Liver (tissue), 3 donors: ENCODE measurements around the gene PIK3CA.

Experiments used
- CTCF ChIP-seq: fragments of 150-350 bp; IDR thresholded peaks from 2 replicates; pipeline ENCODE4 v1.5.1; 2017; ENCODE audit warnings: improper control_type of control experiment, low read depth, low read length; ENCODE audit not compliant: missing input control
- GABPA ChIP-seq, 2 donors: IDR thresholded peaks in 1 of 2; conservative IDR thresholded peaks in 1 of 2; 2 replicates each; pipeline ENCODE4 v1.6.1; 2016; ENCODE audit warnings: antibody characterized with exemption in 2 of 2, mild to moderate bottlenecking in 1 of 2, moderate library complexity in 1 of 2
- MAX ChIP-seq: IDR thresholded peaks from 2 replicates; pipeline ENCODE4 v1.6.1; 2016; ENCODE audit warnings: antibody characterized with exemption
- REST ChIP-seq: IDR thresholded peaks from 2 replicates; pipeline ENCODE4 v1.6.1; 2016; ENCODE audit warnings: antibody characterized with exemption, mild to moderate bottlenecking
- RXRA ChIP-seq, 2 donors: IDR thresholded peaks; 2 replicates each; pipeline ENCODE4 v1.6.1; 2017 to 2018; ENCODE audit warnings: antibody characterized with exemption in 2 of 2, mild to moderate bottlenecking in 1 of 2
- TAF1 ChIP-seq: conservative IDR thresholded peaks from 2 replicates; pipeline ENCODE4 v1.6.1; 2016; ENCODE audit warnings: antibody characterized with exemption, mild to moderate bottlenecking
- YY1 ChIP-seq: IDR thresholded peaks from 2 replicates; pipeline ENCODE4 v1.6.1; 2016; ENCODE audit warnings: antibody characterized with exemption, mild to moderate bottlenecking
- donor health status: healthy.
- donor health status: healthy.

GRCh38 chr3:179100652-179101051 lies 47.5 kb upstream of the PIK3CA start:
- TF ChIP-seq YY1 (no peak), RXRA (IDR thresholded peaks at IDR 0.05) (no peak), REST (no peak), CTCF (no peak), MAX (no peak), GABPA (IDR thresholded peaks at IDR 0.05 in 1 of 2, conservative IDR thresholded peaks at IDR 0.05 in 1 of 2) (no peak), TAF1 (no peak)
